AG10803 (cell line): ENCODE data around the gene NDST4.

Source experiments
- DNase-seq: peaks from one replicate; pipeline ENCODE4 v3.0.0; 2010; ENCODE audit warnings: low read depth
- H3K4me3 ChIP-seq: 2 replicates; pipeline ENCODE4 v1.5.1; 2011; ENCODE audit warnings: mild to moderate bottlenecking, low read length, control low read depth
- CTCF ChIP-seq: conservative IDR thresholded peaks from 2 replicates; pipeline ENCODE4 v1.5.1; 2011; ENCODE audit warnings: mild to moderate bottlenecking, low read length, control low read depth, inconsistent platforms

Gene NDST4

GRCh38 chr4:114811564-114812301, 301.7 kb downstream of the NDST4 start:
- DNase-seq = no peak
- TF ChIP-seq CTCF = no peak
- H3K4me3 ChIP-seq = no peak overlapping the region

GRCh38 chr4:114807759-114808404, 305.5 kb downstream of the NDST4 start:
- no peak overlapping the region for H3K4me3 ChIP-seq
- DNase-seq = peak; percentile 12
- TF ChIP-seq CTCF = peak; percentile 82

GRCh38 chr4:114807357-114807756, 306.1 kb downstream of the NDST4 start:
- no peak overlapping the region for H3K4me3 ChIP-seq
- DNase-seq = no peak
- TF ChIP-seq CTCF = no peak

- no peak for TF ChIP-seq CTCF
- no peak overlapping the region for H3K4me3 ChIP-seq
- DNase-seq = no peak
Measured at GRCh38 chr4:114791976-114792375, 321.4 kb downstream of the NDST4 start.

GRCh38 chr4:114785570-114785969, 327.9 kb downstream of the NDST4 start:
- no peak overlapping the region for H3K4me3 ChIP-seq
- no peak for DNase-seq
- no peak for TF ChIP-seq CTCF

DNA sequence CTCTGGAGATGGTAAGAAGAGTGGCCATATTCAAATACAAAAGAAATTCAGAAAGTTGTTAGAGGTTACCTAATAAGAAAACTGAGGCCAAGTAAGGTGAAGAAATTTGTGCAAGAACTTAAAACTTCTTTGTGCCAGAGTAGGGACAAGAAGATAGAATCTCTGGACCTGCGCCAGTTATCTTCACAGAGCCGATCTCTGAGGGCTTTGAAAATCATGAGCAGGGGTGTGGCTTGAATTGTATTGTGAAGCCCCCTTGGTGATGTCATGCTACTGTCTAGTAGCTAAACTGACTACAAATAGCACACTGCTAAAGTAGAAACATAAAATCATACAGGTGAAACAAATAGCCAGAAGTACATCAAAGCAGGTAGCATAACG, 330.2 kb downstream of the NDST4 start:
- TF ChIP-seq CTCF = no peak
- no peak for DNase-seq
- no peak overlapping the region for H3K4me3 ChIP-seq
